Smooth muscle cell of the brain vasculature (primary cell): ENCODE measurements around the gene SPATA2.
"Not testable (repeated sequence)": the region's sequence is repeated elsewhere in the genome, so short reads cannot be mapped to it uniquely, and the experiment has no call there.

Experiments
- DNase-seq: peaks from one replicate; pipeline ENCODE4 v3.0.0-alpha.2; 2012; ENCODE audit warnings: low read depth, low spot score

The SPATA2 gene

GRCh38 chr20:49885558-49886332 is 29.6 kb downstream of the SPATA2 start:
- DNase-seq = no peak

- no peak for DNase-seq
Measured at GRCh38 chr20:49883246-49883802, 32.0 kb downstream of the SPATA2 start.

- DNase-seq = no peak
Measured at GRCh38 chr20:49882171-49882970, 33.0 kb downstream of the SPATA2 start.

GRCh38 chr20:49880724-49881445 is 34.4 kb downstream of the SPATA2 start:
- DNase-seq = no peak

GRCh38 chr20:49880177-49880576 is 35.2 kb downstream of the SPATA2 start:
- DNase-seq = no peak

- no peak for DNase-seq
Measured at GRCh38 chr20:49878977-49879376, 36.4 kb downstream of the SPATA2 start.

- DNase-seq = no peak
Measured at GRCh38 chr20:49877386-49877921, 37.9 kb downstream of the SPATA2 start.

GRCh38 chr20:49874696-49875095 is 40.6 kb downstream of the SPATA2 start:
- DNase-seq = no peak

GRCh38 chr20:49872056-49872455 is 43.3 kb downstream of the SPATA2 start:
- DNase-seq = no peak

- DNase-seq = no peak
Measured at GRCh38 chr20:49871391-49871948, 43.9 kb downstream of the SPATA2 start.

GRCh38 chr20:49870261-49870660 is 45.1 kb downstream of the SPATA2 start:
- DNase-seq = no peak

- DNase-seq = no peak
Measured at GRCh38 chr20:49868964-49869363, 46.4 kb downstream of the SPATA2 start.

GRCh38 chr20:49868538-49868937 is 46.8 kb downstream of the SPATA2 start:
- DNase-seq = no peak

GRCh38 chr20:49867453-49868215 is 47.7 kb downstream of the SPATA2 start:
- no peak for DNase-seq

GRCh38 chr20:49866051-49866450 is 49.3 kb downstream of the SPATA2 start:
- no peak for DNase-seq

GRCh38 chr20:49865559-49865958 is 49.8 kb downstream of the SPATA2 start:
- no peak for DNase-seq

GRCh38 chr20:49863666-49864065 is 51.7 kb downstream of the SPATA2 start:
- DNase-seq = no peak

- no peak for DNase-seq
Measured at GRCh38 chr20:49862607-49863200, 52.6 kb downstream of the SPATA2 start.

GRCh38 chr20:49861232-49861631 is 54.1 kb downstream of the SPATA2 start:
- not testable (repeated sequence) for DNase-seq

- DNase-seq = no peak
Measured at GRCh38 chr20:49859807-49860206, 55.5 kb downstream of the SPATA2 start.
